ENCODE data around the gene PIGQ. TPM values are rescaled to one million over a fixed set of nuclear protein-coding genes. Genes with fewer than 3 reads are reported as not detected.

PIGQ gene
- total and polyA plus RNA-seq, 2 experiments from 2014 or later, result 30.2 to 62.3 TPM

GRCh38 chr16:609316-609715, 39.5 kb downstream of the PIGQ start:
- no peak overlapping the region for H3K4me2 ChIP-seq
- TF ChIP-seq, protein P1, sequence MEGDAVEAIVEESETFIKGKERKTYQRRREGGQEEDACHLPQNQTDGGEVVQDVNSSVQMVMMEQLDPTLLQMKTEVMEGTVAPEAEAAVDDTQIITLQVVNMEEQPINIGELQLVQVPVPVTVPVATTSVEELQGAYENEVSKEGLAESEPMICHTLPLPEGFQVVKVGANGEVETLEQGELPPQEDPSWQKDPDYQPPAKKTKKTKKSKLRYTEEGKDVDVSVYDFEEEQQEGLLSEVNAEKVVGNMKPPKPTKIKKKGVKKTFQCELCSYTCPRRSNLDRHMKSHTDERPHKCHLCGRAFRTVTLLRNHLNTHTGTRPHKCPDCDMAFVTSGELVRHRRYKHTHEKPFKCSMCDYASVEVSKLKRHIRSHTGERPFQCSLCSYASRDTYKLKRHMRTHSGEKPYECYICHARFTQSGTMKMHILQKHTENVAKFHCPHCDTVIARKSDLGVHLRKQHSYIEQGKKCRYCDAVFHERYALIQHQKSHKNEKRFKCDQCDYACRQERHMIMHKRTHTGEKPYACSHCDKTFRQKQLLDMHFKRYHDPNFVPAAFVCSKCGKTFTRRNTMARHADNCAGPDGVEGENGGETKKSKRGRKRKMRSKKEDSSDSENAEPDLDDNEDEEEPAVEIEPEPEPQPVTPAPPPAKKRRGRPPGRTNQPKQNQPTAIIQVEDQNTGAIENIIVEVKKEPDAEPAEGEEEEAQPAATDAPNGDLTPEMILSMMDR (conservative IDR thresholded peaks at IDR 0.05; ENCODE audit: low read depth in 2 of 2), result no peak
- TF ChIP-seq NANOG (IDR thresholded peaks at IDR 0.05; ENCODE audit: borderline replicate concordance) (no peak), JUNB (IDR thresholded peaks at IDR 0.05; ENCODE audit: unreplicated experiment) (no peak), ZNF462 (CRISPR knock-in tag; IDR thresholded peaks at IDR 0.05) (no peak), EZH2 (IDR thresholded peaks at IDR 0.05; ENCODE audit: low read depth, unreplicated experiment) (no peak), STAT1 (IDR thresholded peaks at IDR 0.05; ENCODE audit: unreplicated experiment) (no peak), ZNF331 (CRISPR knock-in tag; IDR thresholded peaks at IDR 0.05; ENCODE audit: low read depth) (no peak), CREB1 (CRISPR knock-in tag; IDR thresholded peaks at IDR 0.05; ENCODE audit: low read depth) (no peak), ZNF114 (CRISPR knock-in tag; IDR thresholded peaks at IDR 0.05) (no peak), POLR2AphosphoS5 (IDR thresholded peaks at IDR 0.05; ENCODE audit: low read depth) (no peak), EZH2phosphoT487 (IDR thresholded peaks at IDR 0.05; ENCODE audit: unreplicated experiment) (no peak)
- TF ChIP-seq, protein P2, sequence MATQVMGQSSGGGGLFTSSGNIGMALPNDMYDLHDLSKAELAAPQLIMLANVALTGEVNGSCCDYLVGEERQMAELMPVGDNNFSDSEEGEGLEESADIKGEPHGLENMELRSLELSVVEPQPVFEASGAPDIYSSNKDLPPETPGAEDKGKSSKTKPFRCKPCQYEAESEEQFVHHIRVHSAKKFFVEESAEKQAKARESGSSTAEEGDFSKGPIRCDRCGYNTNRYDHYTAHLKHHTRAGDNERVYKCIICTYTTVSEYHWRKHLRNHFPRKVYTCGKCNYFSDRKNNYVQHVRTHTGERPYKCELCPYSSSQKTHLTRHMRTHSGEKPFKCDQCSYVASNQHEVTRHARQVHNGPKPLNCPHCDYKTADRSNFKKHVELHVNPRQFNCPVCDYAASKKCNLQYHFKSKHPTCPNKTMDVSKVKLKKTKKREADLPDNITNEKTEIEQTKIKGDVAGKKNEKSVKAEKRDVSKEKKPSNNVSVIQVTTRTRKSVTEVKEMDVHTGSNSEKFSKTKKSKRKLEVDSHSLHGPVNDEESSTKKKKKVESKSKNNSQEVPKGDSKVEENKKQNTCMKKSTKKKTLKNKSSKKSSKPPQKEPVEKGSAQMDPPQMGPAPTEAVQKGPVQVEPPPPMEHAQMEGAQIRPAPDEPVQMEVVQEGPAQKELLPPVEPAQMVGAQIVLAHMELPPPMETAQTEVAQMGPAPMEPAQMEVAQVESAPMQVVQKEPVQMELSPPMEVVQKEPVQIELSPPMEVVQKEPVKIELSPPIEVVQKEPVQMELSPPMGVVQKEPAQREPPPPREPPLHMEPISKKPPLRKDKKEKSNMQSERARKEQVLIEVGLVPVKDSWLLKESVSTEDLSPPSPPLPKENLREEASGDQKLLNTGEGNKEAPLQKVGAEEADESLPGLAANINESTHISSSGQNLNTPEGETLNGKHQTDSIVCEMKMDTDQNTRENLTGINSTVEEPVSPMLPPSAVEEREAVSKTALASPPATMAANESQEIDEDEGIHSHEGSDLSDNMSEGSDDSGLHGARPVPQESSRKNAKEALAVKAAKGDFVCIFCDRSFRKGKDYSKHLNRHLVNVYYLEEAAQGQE (IDR thresholded peaks at IDR 0.05; ENCODE audit: unreplicated experiment), result no peak
- TF ChIP-seq, protein P3, sequence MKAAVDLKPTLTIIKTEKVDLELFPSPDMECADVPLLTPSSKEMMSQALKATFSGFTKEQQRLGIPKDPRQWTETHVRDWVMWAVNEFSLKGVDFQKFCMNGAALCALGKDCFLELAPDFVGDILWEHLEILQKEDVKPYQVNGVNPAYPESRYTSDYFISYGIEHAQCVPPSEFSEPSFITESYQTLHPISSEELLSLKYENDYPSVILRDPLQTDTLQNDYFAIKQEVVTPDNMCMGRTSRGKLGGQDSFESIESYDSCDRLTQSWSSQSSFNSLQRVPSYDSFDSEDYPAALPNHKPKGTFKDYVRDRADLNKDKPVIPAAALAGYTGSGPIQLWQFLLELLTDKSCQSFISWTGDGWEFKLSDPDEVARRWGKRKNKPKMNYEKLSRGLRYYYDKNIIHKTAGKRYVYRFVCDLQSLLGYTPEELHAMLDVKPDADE (IDR thresholded peaks at IDR 0.05), result no peak
- peaks cover 4% of the 10 kb centered on the region; the same call in 1 of the 2 replicates for H4K20me1 ChIP-seq (replicated peaks; ENCODE audit: insufficient read depth)
- peaks cover 4% of the 10 kb centered on the region for H3F3A ChIP-seq (replicated peaks; ENCODE audit: low read depth)
- H3K4me1 ChIP-seq (ENCODE audit: insufficient read depth), result no peaks in the 10 kb centered on the region
- H3K27ac ChIP-seq (ENCODE audit: low read depth), result no peak overlapping the region
- no peak for DNase-seq (ENCODE audit: low spot score)
- peaks cover 28% of the 10 kb centered on the region for H3K9me3 Mint-ChIP-seq
- H3K27me3 Mint-ChIP-seq (ENCODE audit: insufficient read depth, low read depth, poor library complexity), result peaks cover 16% of the 10 kb centered on the region
- no peak overlapping the region for H3K27ac Mint-ChIP-seq
- H3K36me3 ChIP-seq (ENCODE audit: insufficient read depth), result no peaks in the 10 kb centered on the region
- peaks cover 9% of the 10 kb centered on the region for H3K79me2 ChIP-seq (replicated peaks; ENCODE audit: insufficient read depth)
- H3K4me3 ChIP-seq, result no peak overlapping the region
- no peak overlapping the region for H2AFZ ChIP-seq
- no peak overlapping the region for H3K4me3 Mint-ChIP-seq
- no peaks in the 10 kb centered on the region for H3K9me2 ChIP-seq (ENCODE audit: insufficient read depth)
- peaks cover 9% of the 10 kb centered on the region for H3K4me1 Mint-ChIP-seq
- H3K36me3 Mint-ChIP-seq (ENCODE audit: low read depth), result peaks cover 22% of the 10 kb centered on the region
- no peaks in the 10 kb centered on the region for H3K27me3 ChIP-seq (ENCODE audit: insufficient read depth)
- ATAC-seq, result no peak

All from GM23338 (cell line).